HG03066 (cell line): ENCODE data around the gene FZD2.
"Not testable (repeated sequence)": the region's sequence is repeated elsewhere in the genome, so short reads cannot be mapped to it uniquely, and the experiment has no call there.

Experiments used
- ATAC-seq: cut with Tn5 transposase; IDR thresholded peaks from one replicate; pipeline ENCODE4 v1.9.1; 2021; ENCODE audit warnings: low read depth; ENCODE audit not compliant: unreplicated experiment

Gene FZD2

GRCh38 chr17:44572801-44573200 lies 15.5 kb downstream of the FZD2 start:
- ATAC-seq = no peak

GRCh38 chr17:44575403-44575802 lies 18.1 kb downstream of the FZD2 start:
- ATAC-seq = no peak

GRCh38 chr17:44578947-44579346 lies 21.7 kb downstream of the FZD2 start:
- no peak for ATAC-seq

DNA sequence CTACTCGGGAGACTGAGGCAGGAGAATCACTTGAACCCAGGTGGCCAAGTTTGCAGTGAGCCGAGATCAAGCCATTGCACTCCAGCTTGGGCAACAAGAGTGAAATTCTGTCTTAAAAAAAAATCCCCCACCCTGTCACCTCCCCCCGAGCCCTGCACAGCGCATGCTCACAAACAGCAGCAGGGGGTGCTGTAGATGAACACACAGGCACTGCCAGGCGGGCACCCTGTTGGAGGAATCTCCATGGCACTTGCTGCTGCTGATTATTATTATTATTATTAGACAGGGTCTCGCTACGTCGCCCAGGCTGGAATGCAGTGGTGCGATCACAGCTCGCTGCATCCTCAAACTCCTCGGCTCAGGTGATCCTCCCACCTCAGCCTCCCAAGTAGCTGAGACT lies 24.6 kb downstream of the FZD2 start:
- no peak for ATAC-seq

DNA sequence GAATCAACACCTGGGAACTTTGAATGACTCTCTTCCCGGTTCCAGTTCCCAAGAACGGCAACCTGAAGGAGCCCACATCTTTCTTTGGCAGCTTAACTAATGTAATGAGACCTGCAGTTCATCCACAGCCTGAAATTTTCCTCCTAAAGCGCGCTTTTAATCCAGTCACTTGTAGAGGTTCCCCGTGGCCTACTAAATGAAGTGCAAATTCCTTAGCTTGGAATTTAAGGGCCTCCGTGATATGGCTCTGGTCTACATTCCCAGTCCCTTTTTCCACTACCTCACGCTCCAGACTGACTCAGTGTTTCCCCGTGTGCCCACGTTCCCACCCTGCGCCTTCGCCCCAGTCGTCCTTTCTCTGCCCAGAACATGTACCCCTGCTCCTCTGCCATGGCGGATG lies 27.2 kb downstream of the FZD2 start:
- no peak for ATAC-seq

GRCh38 chr17:44585315-44585714 lies 28.0 kb downstream of the FZD2 start:
- no peak for ATAC-seq

DNA sequence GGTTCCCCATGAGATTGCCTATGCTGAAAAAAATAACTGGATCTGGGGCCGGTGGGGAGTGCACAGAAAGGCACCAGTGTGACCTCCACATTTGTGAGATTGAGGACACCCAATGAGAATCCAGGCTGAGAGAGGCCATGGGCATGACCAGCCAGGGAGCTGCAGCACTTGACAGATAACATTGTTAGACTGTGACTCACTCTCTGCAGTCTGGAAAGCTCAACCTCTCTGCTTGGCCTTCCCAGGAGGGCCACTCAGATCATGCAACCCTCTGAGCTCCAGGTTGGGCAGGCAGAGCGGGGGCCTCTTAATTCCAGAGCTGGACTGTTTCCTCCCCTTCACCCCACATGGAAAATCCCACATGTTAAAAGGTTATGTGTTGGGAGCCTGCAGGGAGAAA lies 30.1 kb downstream of the FZD2 start:
- no peak for ATAC-seq

DNA sequence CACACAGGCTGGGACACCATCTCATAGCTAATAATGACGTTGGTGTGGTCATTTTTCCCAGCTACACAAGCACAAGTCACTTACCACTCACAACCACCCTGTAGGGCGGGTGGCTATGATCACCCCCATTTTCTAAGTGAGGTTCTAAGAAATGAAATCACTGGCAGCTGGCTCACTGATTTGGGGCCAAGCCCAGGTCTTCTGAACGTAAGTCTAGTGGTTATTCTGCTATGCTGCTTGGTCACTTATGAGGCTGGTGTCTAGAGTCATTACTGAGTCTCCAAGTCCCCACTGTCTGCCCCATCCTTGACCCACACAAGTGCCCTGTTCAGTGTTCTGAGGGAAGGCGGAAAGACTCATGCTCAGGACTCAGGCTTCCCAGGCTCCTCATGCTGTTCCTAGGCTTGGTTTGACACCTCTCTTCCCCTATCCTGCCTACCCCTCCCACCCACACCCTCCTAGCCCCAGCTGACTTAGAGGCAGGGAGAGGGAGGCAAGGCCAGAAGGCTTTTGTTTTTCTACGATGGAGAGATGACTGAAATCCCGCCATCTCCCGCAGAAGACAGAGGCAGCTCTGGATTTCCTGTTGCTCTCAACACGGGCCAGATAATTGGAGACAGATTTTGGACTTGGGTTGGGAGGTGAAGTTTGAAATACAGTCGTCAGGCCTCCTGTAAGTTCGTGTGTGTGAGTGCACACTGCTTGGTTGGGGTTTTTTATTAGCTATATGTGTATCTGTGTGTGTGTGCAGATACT lies 32.2 kb downstream of the FZD2 start:
- no peak for ATAC-seq

DNA sequence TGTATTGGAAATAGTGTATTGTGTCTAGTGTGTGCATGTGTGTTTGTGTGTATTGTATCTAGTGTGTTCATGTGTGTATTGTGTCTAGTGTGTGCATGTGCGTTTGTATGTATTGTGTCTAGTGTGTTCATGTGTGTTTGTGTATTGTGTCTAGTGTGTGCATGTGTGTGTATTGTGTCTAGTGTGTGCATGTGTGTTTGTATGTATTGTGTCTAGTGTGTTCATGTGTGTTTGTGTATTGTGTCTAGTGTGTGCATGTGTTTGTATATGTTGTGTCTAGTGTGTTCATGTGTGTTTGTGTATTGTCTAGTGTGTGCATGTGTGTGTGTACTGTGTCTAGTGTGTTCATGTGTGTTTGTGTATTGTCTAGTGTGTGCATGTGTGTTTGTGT lies 32.8 kb downstream of the FZD2 start:
- not testable (repeated sequence) for ATAC-seq

GRCh38 chr17:44590762-44591161 lies 33.5 kb downstream of the FZD2 start:
- ATAC-seq = not testable (repeated sequence)

DNA sequence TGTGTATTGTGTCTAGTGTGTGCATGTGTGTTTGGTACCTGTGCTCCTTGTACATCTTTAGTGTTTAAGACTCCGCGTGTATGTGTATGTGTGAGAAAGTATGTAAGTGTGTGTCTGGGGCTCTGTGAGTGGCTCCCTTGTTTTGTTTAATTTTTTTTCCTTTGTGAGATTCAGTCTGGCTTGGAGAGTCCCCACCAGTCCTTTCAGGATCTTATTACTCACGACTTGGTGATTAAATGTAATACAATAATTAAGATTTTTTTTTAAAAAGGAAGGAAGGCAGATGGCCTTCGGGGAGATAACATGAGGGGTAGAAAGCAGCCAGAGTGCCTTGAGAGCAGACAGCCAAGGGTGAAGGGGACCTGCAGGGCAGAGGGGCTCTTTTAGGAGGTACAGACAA lies 33.9 kb downstream of the FZD2 start:
- ATAC-seq = no peak

- ATAC-seq = no peak
Observed at GRCh38 chr17:44593156-44593555, 35.9 kb downstream of the FZD2 start.

DNA sequence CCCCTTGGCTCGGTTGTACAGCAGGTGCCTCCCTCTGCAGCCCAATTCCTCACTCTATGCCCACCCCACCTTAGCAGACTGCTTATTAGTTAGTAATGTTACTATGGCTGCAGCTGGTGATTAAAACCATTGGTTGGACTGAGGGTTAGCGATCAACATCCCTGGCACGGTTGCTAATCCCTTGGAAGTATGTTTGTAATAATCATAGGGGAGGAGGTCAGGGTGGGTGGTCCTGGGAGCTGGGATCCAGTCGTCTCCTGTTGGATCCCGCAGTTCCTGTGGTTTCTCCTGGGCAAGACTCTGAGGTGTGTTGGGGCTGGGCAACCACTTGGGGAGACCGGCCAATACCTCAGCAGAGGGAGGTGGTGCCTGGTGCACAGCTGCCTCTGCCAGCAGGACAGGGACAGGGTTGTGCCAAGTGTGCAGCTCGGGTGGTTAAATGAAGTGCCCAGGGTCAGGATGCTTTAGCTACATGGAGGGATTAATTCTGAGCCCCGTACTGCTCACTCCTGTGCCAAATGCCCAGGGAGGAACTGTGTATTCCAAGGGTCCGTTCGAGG lies 38.0 kb downstream of the FZD2 start:
- no peak for ATAC-seq

GRCh38 chr17:44598329-44598728 lies 41.0 kb downstream of the FZD2 start:
- no peak for ATAC-seq

- ATAC-seq = no peak
Observed at GRCh38 chr17:44598932-44599297, 41.6 kb downstream of the FZD2 start.

- no peak for ATAC-seq
Observed at GRCh38 chr17:44599298-44600175, 42.3 kb downstream of the FZD2 start.

GRCh38 chr17:44601539-44601938 lies 44.3 kb downstream of the FZD2 start:
- no peak for ATAC-seq

GRCh38 chr17:44601973-44602372 lies 44.7 kb downstream of the FZD2 start:
- no peak for ATAC-seq

DNA sequence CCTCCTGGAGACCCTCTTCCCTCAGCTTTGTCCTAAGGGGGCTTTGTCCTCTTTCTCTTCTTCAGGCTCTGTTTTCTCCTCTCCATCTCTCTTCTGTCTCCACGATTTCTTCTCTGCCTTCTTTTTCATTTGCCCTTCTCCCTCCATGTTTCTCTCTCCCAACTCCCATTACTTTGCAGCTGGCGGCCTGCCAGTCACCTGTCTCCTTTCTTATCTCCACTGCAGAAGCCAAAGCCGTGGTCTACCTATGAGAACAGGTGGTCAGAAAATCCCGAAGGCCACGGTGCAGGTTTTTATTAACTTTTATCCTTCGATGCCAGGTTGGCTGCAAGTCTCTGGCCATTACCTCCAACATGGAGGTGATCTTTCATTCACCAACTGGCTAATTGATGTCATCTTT lies 45.1 kb downstream of the FZD2 start:
- ATAC-seq = no peak

DNA sequence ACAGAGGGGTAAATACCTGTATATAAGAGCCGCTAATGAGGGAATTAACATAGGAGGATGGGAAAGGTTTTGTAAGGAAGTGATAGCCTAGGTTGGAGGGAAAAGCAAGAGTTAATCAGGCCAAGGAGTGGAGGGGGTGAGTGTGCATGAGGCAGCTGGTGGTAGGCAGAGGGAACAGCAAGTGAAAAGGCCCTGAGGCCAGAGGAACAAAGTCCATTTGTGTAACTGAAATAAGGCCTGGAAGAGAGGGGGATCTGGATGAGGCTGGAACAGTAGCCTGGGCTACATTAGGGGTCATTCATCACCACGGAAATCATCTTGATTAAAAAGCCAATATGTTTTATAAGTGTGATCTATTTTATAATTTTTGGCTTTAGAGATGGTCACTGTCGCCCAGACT lies 45.7 kb downstream of the FZD2 start:
- ATAC-seq = no peak

GRCh38 chr17:44604116-44604761 lies 47.0 kb downstream of the FZD2 start:
- ATAC-seq = no peak
